Prostate gland (tissue), 2 donors: Measurements from ENCODE around the gene IFITM1. TPM values are rescaled to one million over a fixed set of nuclear protein-coding genes. Genes with fewer than 3 reads are reported as not detected.

Source experiments
- DNase-seq: peaks from one replicate; pipeline ENCODE4 v3.0.0-alpha.2; 2019; ENCODE audit warnings: low spot score
- H3K27ac ChIP-seq, 2 donors: fragments of 200-600 bp; sonication (generic); 2 replicates each; pipeline ENCODE4 v1.5.1; 2017 to 2019
- H3K27me3 ChIP-seq: fragments of 200-600 bp; sonication (generic); replicated peaks from 2 replicates; pipeline ENCODE4 v1.5.1; 2019; ENCODE audit not compliant: insufficient read depth
- H3K36me3 ChIP-seq, 2 donors: fragments of 200-600 bp; sonication (generic); 1 replicate in 1 of 2; 2 replicates in 1 of 2; pipeline versions ENCODE4 v1.5.1 to v1.8.1; 2017 to 2019
- H3K4me1 ChIP-seq: fragments of 200-600 bp; sonication (generic); replicated peaks from 2 replicates; pipeline ENCODE4 v1.5.1; 2019
- H3K4me3 ChIP-seq, 2 donors: fragments of 200-600 bp; sonication (generic); 2 replicates each; pipeline ENCODE4 v1.5.1; 2017 to 2019
- H3K9me3 ChIP-seq: fragments of 200-600 bp; sonication (generic); 2 replicates; pipeline ENCODE4 v1.5.1; 2017
- POLR2A ChIP-seq: fragments of 450-650 bp; IDR thresholded peaks from one replicate; pipeline ENCODE4 v1.6.1; 2016; ENCODE audit warnings: antibody characterized with exemption, mild to moderate bottlenecking
- POLR2AphosphoS5 ChIP-seq: sonication (generic); formaldehyde crosslinking; IDR thresholded peaks from one replicate; pipeline ENCODE4 v1.6.1; 2017; ENCODE audit warnings: antibody characterized with exemption
- WGBS: methylation state at CpG from one replicate; pipeline ENCODE4 v1.1.5; 2018; 5-methylcytosine and 5-hydroxymethylcytosine counted together
- intact Hi-C: fragments of 100-400 bp; cut with DNase I; formaldehyde crosslinking; loops from one replicate; pipeline ENCODE4 v1.14.2; 2022
- total RNA-seq, 2 donors: library from RNA; depleted of rRNA; stranded (reverse); fragments of >200 nt; gene quantifications; one replicate each; pipeline ENCODE4 v1.1.0, GENCODE V29; 2016
- TF ChIP-seq, protein P1 (sequence below), 4 experiments: fragments of 200-600 bp in 2 of 4; fragments of 450-650 bp in 2 of 4; sonication (generic) in 2 of 4; IDR thresholded peaks; 1 replicate in 3 of 4; 2 replicates in 1 of 4; pipeline ENCODE4 v1.5.1; 2016 to 2019; ENCODE audit warnings: antibody characterized with exemption in 4 of 4, mild to moderate bottlenecking in 2 of 4, moderate library complexity in 2 of 4

IFITM1 gene
- total RNA-seq, 2 donors from 2014 or later: 73.9 to 182 TPM

DNA sequence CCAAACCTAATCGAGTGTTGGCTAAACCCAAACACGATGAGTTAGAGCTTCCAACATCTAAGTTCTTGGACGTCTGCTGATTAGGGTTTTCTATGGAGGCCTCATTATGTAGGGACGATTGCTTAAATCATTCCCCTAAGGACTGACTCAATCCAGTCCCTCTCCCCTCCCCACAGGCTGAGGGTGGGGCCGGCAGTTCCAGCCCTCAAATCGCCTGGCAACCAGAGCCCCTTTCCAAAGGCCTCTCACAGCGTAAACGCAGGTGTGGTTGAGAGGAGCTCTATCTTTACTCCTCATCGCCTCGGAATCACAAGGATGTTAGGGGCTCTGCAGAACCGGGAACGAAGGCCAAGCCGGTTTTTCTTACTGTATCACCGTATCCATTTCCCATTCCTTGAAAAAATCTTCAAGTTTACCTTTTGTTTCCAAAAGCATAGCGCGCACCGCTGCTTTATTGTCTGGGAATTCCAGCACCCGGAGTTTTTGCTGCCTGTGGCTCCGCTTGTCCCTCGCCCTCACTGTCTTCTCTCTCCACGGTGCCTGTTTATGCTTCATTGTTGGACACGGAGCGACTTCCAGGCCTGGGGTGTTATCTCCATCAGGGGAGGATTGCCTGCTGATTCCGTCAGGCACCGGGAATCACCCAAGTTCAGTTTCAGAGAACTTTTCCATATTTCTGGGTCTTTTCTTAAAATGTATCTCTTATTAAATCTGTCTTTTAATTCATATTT, 20.6 kb downstream of the IFITM1 start:
- Histone ChIP-seq H3K36me3 (no peaks in the 10 kb centered on the region), H3K9me3 (no peaks in the 10 kb centered on the region), H3K4me1 (no peaks in the 10 kb centered on the region), H3K27ac (no peak overlapping the region), H3K4me3 (no peak overlapping the region), H3K27me3 (no peaks in the 10 kb centered on the region)
- no peak for TF ChIP-seq POLR2AphosphoS5
- TF ChIP-seq, protein P1, sequence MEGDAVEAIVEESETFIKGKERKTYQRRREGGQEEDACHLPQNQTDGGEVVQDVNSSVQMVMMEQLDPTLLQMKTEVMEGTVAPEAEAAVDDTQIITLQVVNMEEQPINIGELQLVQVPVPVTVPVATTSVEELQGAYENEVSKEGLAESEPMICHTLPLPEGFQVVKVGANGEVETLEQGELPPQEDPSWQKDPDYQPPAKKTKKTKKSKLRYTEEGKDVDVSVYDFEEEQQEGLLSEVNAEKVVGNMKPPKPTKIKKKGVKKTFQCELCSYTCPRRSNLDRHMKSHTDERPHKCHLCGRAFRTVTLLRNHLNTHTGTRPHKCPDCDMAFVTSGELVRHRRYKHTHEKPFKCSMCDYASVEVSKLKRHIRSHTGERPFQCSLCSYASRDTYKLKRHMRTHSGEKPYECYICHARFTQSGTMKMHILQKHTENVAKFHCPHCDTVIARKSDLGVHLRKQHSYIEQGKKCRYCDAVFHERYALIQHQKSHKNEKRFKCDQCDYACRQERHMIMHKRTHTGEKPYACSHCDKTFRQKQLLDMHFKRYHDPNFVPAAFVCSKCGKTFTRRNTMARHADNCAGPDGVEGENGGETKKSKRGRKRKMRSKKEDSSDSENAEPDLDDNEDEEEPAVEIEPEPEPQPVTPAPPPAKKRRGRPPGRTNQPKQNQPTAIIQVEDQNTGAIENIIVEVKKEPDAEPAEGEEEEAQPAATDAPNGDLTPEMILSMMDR (IDR thresholded peaks at IDR 0.05): no peak
- no peak for TF ChIP-seq POLR2A
- intact Hi-C loops: no loop called here
- 39% methylated on average over 25 of the region's 25 CpGs for WGBS
- DNase-seq: no peak

DNA sequence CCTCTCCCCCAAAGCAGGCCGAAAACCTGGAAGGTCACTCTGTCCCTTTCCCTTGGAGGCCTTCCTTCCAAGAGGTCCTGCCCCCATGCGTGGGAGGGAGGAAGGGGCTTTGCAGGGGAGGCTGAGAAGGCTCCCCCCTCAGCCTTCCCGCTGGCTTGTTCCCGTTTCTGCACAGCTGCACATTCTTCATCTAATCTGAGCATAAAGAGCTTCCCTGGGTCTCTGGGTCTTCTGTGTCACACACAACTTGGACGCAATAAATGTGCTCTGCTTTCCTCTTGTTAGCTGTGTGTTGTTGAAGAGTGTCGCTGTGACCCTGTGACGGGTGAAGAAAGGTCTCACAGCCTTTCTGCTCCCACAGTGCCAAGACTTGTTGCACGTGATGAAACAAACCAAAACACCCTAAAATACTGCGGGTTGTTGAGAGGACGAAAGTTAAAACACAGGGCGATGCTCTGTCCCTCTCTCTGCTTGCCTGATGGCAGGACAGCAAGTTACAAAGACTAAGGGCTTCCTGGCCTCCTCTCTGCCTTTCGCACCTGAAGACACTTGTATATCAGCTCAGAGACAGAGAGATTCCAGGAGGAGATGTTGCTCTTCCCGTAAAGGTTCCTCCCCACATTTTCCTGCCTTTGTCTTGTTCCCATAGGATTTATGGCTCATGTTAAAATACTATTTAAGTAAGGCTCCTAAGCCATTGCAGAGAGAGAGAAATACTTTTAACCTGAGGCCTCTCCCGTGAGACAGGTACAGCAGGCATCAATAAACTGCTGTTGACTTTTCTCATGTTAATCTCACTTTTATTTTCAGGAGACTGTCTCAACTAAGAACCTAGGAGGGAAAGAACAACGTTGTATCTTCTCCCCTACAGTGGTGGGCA, 22.2 kb downstream of the IFITM1 start:
- H3K4me3 ChIP-seq: no peak overlapping the region

DNA sequence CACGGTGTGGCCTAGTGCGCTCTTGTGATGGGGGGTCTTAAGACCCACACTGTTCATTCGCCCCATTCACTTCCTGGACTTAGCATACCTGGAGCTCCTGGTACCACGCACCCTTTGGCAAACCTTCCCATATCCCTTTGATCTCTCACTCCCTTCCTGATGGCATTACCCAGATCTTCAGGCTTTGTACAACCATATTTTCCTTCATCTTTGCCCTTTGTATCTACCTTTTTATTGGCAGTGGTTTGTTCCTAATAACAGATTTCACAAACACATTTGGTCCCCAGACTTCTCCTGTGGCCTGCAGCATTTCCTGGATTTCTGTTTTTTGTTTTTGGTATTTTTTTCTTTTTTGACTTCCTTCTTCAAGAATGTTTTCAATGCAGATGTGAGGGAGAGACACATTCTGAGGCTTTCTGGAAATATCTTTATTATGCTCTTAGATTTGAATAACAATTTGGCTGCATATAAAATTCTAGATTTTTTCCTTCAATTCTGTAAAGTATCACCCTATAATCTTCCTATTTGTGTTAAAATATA, 22.9 kb downstream of the IFITM1 start:
- no peak for DNase-seq
- Histone ChIP-seq H3K27me3 (no peaks in the 10 kb centered on the region), H3K4me3 (no peak overlapping the region), H3K4me1 (no peaks in the 10 kb centered on the region), H3K36me3 (no peaks in the 10 kb centered on the region), H3K9me3 (no peaks in the 10 kb centered on the region), H3K27ac (peak overlapping the region; percentile 29 to 52)
- TF ChIP-seq, protein P1 (IDR thresholded peaks at IDR 0.05): no peak
- TF ChIP-seq POLR2A (no peak), POLR2AphosphoS5 (no peak)
- 60% methylated on average over 4 of the region's 4 CpGs for WGBS
- intact Hi-C loops: no loop called here

More for the DNA sequence above, 22.2 kb downstream of the IFITM1 start:
- Histone ChIP-seq H3K27me3 (no peaks in the 10 kb centered on the region), H3K27ac (peak overlapping the region; percentile 29 to 52), H3K36me3 (no peaks in the 10 kb centered on the region), H3K9me3 (no peaks in the 10 kb centered on the region), H3K4me1 (no peaks in the 10 kb centered on the region)
- TF ChIP-seq POLR2A (no peak), POLR2AphosphoS5 (no peak)
- TF ChIP-seq, protein P1 (IDR thresholded peaks at IDR 0.05): no peak
- DNase-seq: no peak
- 51% methylated on average over 15 of the region's 15 CpGs for WGBS
- intact Hi-C loops: no loop called here

DNA sequence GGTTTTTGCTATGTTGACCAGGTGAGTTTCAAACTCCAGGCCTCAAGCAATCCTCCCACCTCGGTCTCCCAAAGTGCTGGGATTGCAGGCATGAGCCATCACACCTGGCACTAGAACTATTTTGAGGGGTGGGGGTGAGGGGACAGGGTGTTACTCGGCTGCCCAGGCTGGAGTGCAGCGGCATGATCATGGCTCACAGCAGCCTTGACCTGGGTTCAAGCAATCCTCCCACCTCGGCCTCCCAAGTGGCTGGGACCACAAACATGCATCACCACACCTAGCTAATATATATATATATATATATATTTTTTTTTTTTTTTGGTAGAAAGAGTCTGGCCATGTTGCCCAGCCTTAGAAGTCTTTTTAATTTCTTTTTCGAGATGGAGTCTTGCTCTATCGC, 23.9 kb downstream of the IFITM1 start:
- DNase-seq: no peak
- Histone ChIP-seq H3K27ac (no peak overlapping the region), H3K27me3 (no peaks in the 10 kb centered on the region), H3K9me3 (no peaks in the 10 kb centered on the region), H3K4me3 (no peak overlapping the region), H3K4me1 (no peaks in the 10 kb centered on the region), H3K36me3 (no peaks in the 10 kb centered on the region)
- 98% methylated on average over 6 of the region's 6 CpGs for WGBS
- intact Hi-C loops: no loop called here
- TF ChIP-seq, protein P1 (IDR thresholded peaks at IDR 0.05): no peak
- no peak for TF ChIP-seq POLR2AphosphoS5
- no peak for TF ChIP-seq POLR2A
